Measurements from ENCODE around the gene RER1. TPM values are rescaled to one million over a fixed set of nuclear protein-coding genes. Genes with fewer than 3 reads are reported as not detected.

RER1 gene
- total RNA-seq, 4 donors from 2014 or later: 54.4 to 78.6 (median 69.8) TPM

DNA sequence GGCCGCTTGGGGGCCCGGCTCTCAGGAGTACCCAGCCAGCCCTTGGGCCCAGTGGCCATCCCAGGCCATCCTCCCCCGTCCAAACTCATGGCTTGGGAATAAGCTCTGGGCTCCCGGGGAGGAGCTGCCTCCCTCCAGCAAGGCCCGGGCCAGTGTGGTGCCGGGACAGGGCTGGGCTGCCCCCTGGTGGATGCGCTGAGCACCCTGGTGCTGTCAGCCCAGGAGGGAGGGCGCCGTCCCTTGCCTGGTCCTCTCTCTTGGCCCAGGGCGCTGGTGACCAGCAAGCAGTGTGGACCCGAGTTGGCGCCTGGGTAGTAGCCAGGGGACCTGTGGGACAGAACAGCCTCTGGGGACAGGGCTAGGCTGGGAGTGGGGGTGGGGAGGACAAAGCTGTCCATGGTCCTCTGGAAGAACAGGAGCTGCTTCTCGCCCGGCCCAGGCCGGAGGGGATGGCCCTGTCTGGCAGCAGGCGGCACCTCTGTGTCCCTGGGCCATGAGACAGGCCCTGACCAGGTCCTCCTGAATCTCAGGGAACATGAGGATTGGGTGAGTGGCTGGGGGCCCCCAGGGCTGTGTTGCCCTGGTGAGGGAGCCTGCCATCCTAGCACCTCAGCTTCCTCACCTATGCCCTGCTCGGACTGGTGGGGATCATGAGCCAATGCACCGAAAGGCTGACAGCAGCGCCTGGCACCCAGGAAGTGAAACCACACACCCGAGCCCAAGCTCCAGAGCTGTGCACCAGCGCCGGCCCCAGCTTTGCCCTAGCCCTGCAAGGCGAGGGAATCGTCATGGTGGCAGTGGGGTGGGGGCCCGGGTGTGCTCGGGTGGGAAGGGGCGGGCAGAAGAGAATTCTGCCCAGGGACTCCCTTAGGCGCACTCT, 9.7 kb upstream of the RER1 start:
- TF ChIP-seq POLR2A (IDR thresholded peaks at IDR 0.05): no peak
- no peak for TF ChIP-seq EP300 (IDR thresholded peaks at IDR 0.05)
- TF ChIP-seq POLR2AphosphoS5 (IDR thresholded peaks at IDR 0.05): no peak
- TF ChIP-seq, protein P1, sequence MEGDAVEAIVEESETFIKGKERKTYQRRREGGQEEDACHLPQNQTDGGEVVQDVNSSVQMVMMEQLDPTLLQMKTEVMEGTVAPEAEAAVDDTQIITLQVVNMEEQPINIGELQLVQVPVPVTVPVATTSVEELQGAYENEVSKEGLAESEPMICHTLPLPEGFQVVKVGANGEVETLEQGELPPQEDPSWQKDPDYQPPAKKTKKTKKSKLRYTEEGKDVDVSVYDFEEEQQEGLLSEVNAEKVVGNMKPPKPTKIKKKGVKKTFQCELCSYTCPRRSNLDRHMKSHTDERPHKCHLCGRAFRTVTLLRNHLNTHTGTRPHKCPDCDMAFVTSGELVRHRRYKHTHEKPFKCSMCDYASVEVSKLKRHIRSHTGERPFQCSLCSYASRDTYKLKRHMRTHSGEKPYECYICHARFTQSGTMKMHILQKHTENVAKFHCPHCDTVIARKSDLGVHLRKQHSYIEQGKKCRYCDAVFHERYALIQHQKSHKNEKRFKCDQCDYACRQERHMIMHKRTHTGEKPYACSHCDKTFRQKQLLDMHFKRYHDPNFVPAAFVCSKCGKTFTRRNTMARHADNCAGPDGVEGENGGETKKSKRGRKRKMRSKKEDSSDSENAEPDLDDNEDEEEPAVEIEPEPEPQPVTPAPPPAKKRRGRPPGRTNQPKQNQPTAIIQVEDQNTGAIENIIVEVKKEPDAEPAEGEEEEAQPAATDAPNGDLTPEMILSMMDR (IDR thresholded peaks at IDR 0.05): peak in 3 of 4 experiments; percentile 97 to 98 (median 98)
- WGBS, 2 donors (ENCODE audit: low coverage in 1 of 2): 100% methylated on average over 1 of the region's 28 CpGs
- no peaks in the 10 kb centered on the region for H3K27me3 ChIP-seq
- H3K4me1 ChIP-seq: peaks cover 0 to 18% (median 5%) of the 10 kb centered on the region in 3 donors
- peak; percentile 95 for ATAC-seq
- no peaks in the 10 kb centered on the region for H3K9me3 ChIP-seq
- peaks cover 0 to 8% of the 10 kb centered on the region in 2 donors for H3K36me3 ChIP-seq
- H3K4me3 ChIP-seq: no peak overlapping the region
- peak overlapping the region in 2 of 4 donors; percentile 42 to 52 for H3K27ac ChIP-seq

DNA sequence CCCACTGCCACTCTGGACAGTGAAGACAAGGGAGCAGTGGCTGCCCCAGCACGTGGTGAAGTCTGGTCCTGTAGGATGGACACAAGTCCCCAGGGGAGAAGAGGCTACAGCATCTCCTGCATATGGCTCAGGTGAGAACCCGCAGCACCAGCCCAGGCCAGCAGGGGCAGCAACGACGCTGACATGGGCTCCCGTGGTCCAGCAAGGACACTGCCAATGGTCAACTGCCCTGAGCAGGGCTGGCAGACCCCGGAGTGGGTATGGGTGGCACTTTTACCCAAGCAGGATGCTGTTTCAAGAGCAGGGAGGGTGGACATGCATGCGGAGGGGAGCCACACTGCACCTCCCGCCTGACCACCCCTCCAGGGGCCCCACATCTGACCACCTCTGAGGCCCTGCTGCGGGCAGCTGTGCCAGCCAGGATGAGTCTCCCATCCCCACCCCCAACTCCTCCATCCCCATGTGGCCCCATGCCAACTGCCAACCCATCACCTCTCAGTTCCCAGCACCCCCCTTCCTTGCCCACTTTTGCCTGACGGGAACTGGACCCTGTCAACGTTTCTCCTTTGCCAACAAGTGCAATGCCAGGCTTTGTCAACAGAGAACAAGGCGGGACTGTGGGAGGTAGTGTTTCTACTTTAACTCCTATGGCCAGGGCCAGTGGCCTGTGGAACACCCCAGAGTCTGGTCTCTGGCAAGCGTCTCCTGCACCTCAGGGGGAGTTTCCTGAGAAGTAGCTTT, 8.8 kb upstream of the RER1 start:
- Histone ChIP-seq H3K27ac (no peak overlapping the region), H3K4me1 (peaks cover 0 to 18% (median 5%) of the 10 kb centered on the region in 3 donors), H3K9me3 (no peaks in the 10 kb centered on the region), H3K27me3 (no peaks in the 10 kb centered on the region), H3K4me3 (no peak overlapping the region), H3K36me3 (peaks cover 0 to 16% of the 10 kb centered on the region in 2 donors)
- TF ChIP-seq POLR2A (IDR thresholded peaks at IDR 0.05): no peak
- TF ChIP-seq, protein P1 (IDR thresholded peaks at IDR 0.05): peak in 3 of 4 experiments; percentile 36 to 51 (median 47)
- no peak for TF ChIP-seq EP300 (IDR thresholded peaks at IDR 0.05)
- no peak for TF ChIP-seq POLR2AphosphoS5 (IDR thresholded peaks at IDR 0.05)
- 34 to 83% methylated on average over 2 to 5 of the region's 13 CpGs for WGBS, 2 donors (ENCODE audit: low coverage in 1 of 2)
- no peak for ATAC-seq

DNA sequence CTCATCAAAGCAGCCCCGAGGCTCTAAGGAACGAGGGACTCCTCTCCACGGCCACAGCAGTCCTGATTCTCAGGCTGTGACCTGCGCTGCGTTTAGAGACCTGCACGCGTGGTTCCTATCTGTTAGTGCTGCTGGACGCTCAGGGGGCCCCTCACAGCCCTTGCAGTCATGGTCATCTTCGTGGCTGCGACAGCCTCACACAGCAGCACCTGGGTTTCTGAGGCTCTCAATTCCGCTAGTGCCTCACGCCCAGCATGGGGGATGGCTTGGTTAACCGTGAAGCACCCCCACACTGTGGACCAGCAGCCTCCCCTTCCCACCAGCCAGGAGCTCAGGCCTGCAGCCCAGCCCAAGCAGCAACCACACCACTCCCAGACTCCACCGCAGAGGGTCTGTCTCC, 8.1 kb upstream of the RER1 start:
- no peak for ATAC-seq
- Histone ChIP-seq H3K9me3 (no peaks in the 10 kb centered on the region), H3K4me1 (peaks cover 0 to 18% (median 5%) of the 10 kb centered on the region in 3 donors), H3K27ac (no peak overlapping the region), H3K27me3 (no peaks in the 10 kb centered on the region), H3K36me3 (peaks cover 0 to 18% of the 10 kb centered on the region in 2 donors), H3K4me3 (no peak overlapping the region)
- 91 to 93% methylated on average over 8 to 10 of the region's 14 CpGs for WGBS, 2 donors (ENCODE audit: low coverage in 1 of 2)
- TF ChIP-seq POLR2AphosphoS5 (IDR thresholded peaks at IDR 0.05) (no peak), POLR2A (IDR thresholded peaks at IDR 0.05) (no peak), EP300 (IDR thresholded peaks at IDR 0.05) (no peak)
- TF ChIP-seq, protein P1 (IDR thresholded peaks at IDR 0.05): no peak

DNA sequence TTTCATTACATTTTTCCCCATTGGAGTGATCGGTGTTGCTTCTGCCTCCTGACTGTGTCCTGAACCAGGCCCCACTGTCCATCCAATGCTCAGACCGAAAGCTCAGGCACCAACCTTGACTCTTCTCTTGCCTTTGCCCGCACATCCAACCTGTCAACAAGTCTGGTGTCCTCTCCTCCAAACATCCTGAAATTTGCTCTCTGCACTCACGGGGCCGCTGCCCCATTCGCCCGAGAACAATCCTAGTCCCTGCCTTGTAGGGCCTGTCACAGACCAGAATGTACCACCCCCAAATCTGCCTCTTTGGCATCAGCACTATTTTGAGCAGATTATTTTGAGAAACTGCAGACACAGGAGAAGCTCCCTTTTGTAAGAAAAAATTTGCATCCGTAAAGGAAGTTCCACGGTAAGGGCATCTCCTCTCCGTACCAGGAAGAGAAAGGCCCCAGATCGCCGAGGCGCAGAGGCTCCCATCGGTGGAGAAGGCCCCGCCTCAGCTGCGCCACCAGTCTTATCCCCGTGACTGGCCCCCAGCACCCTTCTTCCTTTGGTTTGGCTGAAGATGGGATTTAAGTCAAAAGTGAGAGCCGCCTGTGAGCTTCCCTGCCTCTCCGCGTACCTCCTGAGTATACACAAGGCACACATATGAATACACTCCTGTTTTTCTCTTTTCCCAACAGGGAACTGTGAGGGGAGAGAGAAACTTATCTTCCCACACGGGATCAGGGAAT, 7.3 kb upstream of the RER1 start:
- TF ChIP-seq POLR2A (IDR thresholded peaks at IDR 0.05) (no peak), POLR2AphosphoS5 (IDR thresholded peaks at IDR 0.05) (no peak), EP300 (IDR thresholded peaks at IDR 0.05) (no peak)
- TF ChIP-seq, protein P1 (IDR thresholded peaks at IDR 0.05): no peak
- WGBS, 2 donors (ENCODE audit: low coverage in 1 of 2): 70 to 100% methylated on average over 2 to 3 of the region's 21 CpGs

More for the DNA sequence above, 7.3 kb upstream of the RER1 start:
- Histone ChIP-seq H3K27ac (no peak overlapping the region), H3K9me3 (no peaks in the 10 kb centered on the region), H3K4me1 (peaks cover 0 to 18% (median 5%) of the 10 kb centered on the region in 3 donors), H3K36me3 (peaks cover 0 to 18% of the 10 kb centered on the region in 2 donors), H3K4me3 (no peak overlapping the region), H3K27me3 (no peaks in the 10 kb centered on the region)
- ATAC-seq: no peak
